GM23338 (cell line): ENCODE data around the gene DIO1. TPM values are rescaled to one million over a fixed set of nuclear protein-coding genes. Genes with fewer than 3 reads are reported as not detected.

Experiments used
- ATAC-seq: fragments of 200-7000 bp; cut with Tn5 transposase; 3 replicates; pipeline ENCODE4 v1.9.1; 2020
- DNase-seq: peaks from one replicate; pipeline ENCODE4 v3.0.0-alpha.2; 2015; ENCODE audit warnings: low spot score
- H2AFZ ChIP-seq: fragments of 200-600 bp; sonication (generic); 2 replicates; pipeline ENCODE4 v1.8.0; 2016; ENCODE audit warnings: antibody characterized with exemption, mild to moderate bottlenecking, moderate library complexity
- H3F3A ChIP-seq: fragments of 200-600 bp; sonication (generic); replicated peaks from 2 replicates; pipeline ENCODE4 v1.8.0; 2017; ENCODE audit warnings: antibody characterized with exemption, mixed run types, low read depth
- H3K27ac ChIP-seq: fragments of 200-600 bp; sonication (generic); 2 replicates; pipeline ENCODE4 v1.6.1; 2016; ENCODE audit warnings: low read depth
- H3K27me3 ChIP-seq: fragments of 200-600 bp; sonication (generic); 2 replicates; pipeline ENCODE4 v1.8.0; 2016; ENCODE audit warnings: mild to moderate bottlenecking, mixed run types, moderate library complexity; ENCODE audit not compliant: insufficient read depth
- H3K36me3 ChIP-seq: fragments of 200-600 bp; sonication (generic); 2 replicates; pipeline ENCODE4 v1.8.0; 2016; ENCODE audit warnings: mild to moderate bottlenecking; ENCODE audit not compliant: insufficient read depth
- H3K4me1 ChIP-seq: fragments of 200-600 bp; sonication (generic); 2 replicates; pipeline ENCODE4 v1.8.0; 2016; ENCODE audit warnings: mild to moderate bottlenecking, moderate library complexity; ENCODE audit not compliant: insufficient read depth
- H3K4me2 ChIP-seq: fragments of 200-600 bp; sonication (generic); 2 replicates; pipeline ENCODE4 v1.7.1; 2017; ENCODE audit warnings: mixed run types
- H3K4me3 ChIP-seq: fragments of 200-600 bp; sonication (generic); 2 replicates; pipeline ENCODE4 v1.6.1; 2016; ENCODE audit warnings: mixed run types
- H3K79me2 ChIP-seq: fragments of 200-600 bp; sonication (generic); replicated peaks from 2 replicates; pipeline ENCODE4 v1.8.0; 2017; ENCODE audit warnings: mild to moderate bottlenecking; ENCODE audit not compliant: insufficient read depth
- H3K9me2 ChIP-seq: fragments of 200-600 bp; sonication (generic); 2 replicates; pipeline ENCODE4 v1.8.0; 2017; ENCODE audit not compliant: insufficient read depth
- H4K20me1 ChIP-seq: fragments of 200-600 bp; sonication (generic); replicated peaks from 2 replicates; pipeline ENCODE4 v1.8.0; 2017; ENCODE audit warnings: mild to moderate bottlenecking; ENCODE audit not compliant: insufficient read depth
- H3K27ac Mint-ChIP-seq: 2 replicates; pipeline ENCODE4 v1.8.0; 2020; ENCODE audit warnings: inconsistent platforms, mild to moderate bottlenecking, moderate library complexity, mixed read lengths
- H3K27me3 Mint-ChIP-seq: 3 replicates; pipeline ENCODE4 v1.8.0; 2022; ENCODE audit warnings: low read depth, mild to moderate bottlenecking, moderate library complexity, mixed read lengths, inconsistent platforms; ENCODE audit not compliant: insufficient read depth, poor library complexity
- H3K36me3 Mint-ChIP-seq: 3 replicates; pipeline ENCODE4 v1.8.0; 2021; ENCODE audit warnings: low read depth, mild to moderate bottlenecking, inconsistent platforms, moderate library complexity, mixed read lengths
- H3K4me1 Mint-ChIP-seq: 3 replicates; pipeline ENCODE4 v1.8.0; 2020; ENCODE audit warnings: mild to moderate bottlenecking, inconsistent platforms, mixed read lengths
- H3K4me3 Mint-ChIP-seq: 3 replicates; pipeline ENCODE4 v1.8.0; 2021; ENCODE audit warnings: moderate library complexity, mild to moderate bottlenecking, inconsistent platforms, mixed read lengths
- H3K9me3 Mint-ChIP-seq: 3 replicates; pipeline ENCODE4 v1.8.0; 2020; ENCODE audit warnings: moderate library complexity, mild to moderate bottlenecking, inconsistent platforms, mixed read lengths
- CREB1 ChIP-seq: fragments of 250-450 bp; sonication (Bioruptor Pico); IDR thresholded peaks from 2 replicates; pipeline ENCODE4 v1.5.0; 2020; ENCODE audit warnings: low read depth, mild to moderate bottlenecking, moderate library complexity
- EZH2 ChIP-seq: fragments of 200-600 bp; sonication (generic); IDR thresholded peaks from one replicate; pipeline ENCODE4 v1.8.0; 2017; ENCODE audit warnings: antibody characterized with exemption, mild to moderate bottlenecking, low read depth; ENCODE audit not compliant: unreplicated experiment
- EZH2phosphoT487 ChIP-seq: fragments of 200-600 bp; sonication (generic); IDR thresholded peaks from one replicate; pipeline ENCODE4 v1.8.1; 2018; ENCODE audit warnings: antibody characterized with exemption; ENCODE audit not compliant: unreplicated experiment
- JUNB ChIP-seq: IDR thresholded peaks from one replicate; pipeline ENCODE4 v1.6.1; 2016; ENCODE audit warnings: antibody characterized with exemption; ENCODE audit not compliant: unreplicated experiment
- POLR2AphosphoS5 ChIP-seq: IDR thresholded peaks from 2 replicates; pipeline ENCODE4 v1.6.1; 2016; ENCODE audit warnings: antibody characterized with exemption, low read depth
- STAT1 ChIP-seq: IDR thresholded peaks from one replicate; pipeline ENCODE4 v1.6.1; 2016; ENCODE audit warnings: antibody characterized with exemption; ENCODE audit not compliant: unreplicated experiment
- ZNF114 ChIP-seq: fragments of 250-450 bp; sonication (Bioruptor Pico); IDR thresholded peaks from 2 replicates; pipeline ENCODE4 v1.5.0; 2020; ENCODE audit warnings: mild to moderate bottlenecking, moderate library complexity
- ZNF331 ChIP-seq: fragments of 250-450 bp; sonication (Bioruptor Pico); IDR thresholded peaks from 2 replicates; pipeline ENCODE4 v1.5.0; 2020; ENCODE audit warnings: low read depth, mild to moderate bottlenecking, moderate library complexity
- polyA plus RNA-seq: library from polyadenylated mRNA; unstranded; fragments of >200 nt; fragmentation: Nextera tagmentation; extraction: Ambion mirVana; gene quantifications from 2 replicates; pipeline ENCODE4 v1.2.1, GENCODE V29; 2016
- total RNA-seq: library from RNA; depleted of rRNA; stranded (reverse); fragments of >200 nt; shearing (Covaris generic); gene quantifications from 2 replicates; pipeline ENCODE4 v1.2.3, GENCODE V29; 2014
- TF ChIP-seq, protein P1 (sequence below), 2 experiments: fragments of 200-600 bp in 1 of 2; sonication (generic) in 1 of 2; conservative IDR thresholded peaks; 2 replicates each; pipeline versions ENCODE4 v1.5.1 to v1.6.1; 2016 to 2017; ENCODE audit warnings: antibody characterized with exemption in 2 of 2, low read depth in 2 of 2, mild to moderate bottlenecking in 2 of 2, moderate library complexity in 1 of 2
- TF ChIP-seq, protein P2 (sequence below): fragments of 250-450 bp; sonication (Bioruptor Pico); IDR thresholded peaks from 2 replicates; pipeline ENCODE4 v1.5.0; 2020; ENCODE audit warnings: mild to moderate bottlenecking, moderate library complexity
- TF ChIP-seq, protein P3 (sequence below): IDR thresholded peaks from 2 replicates; pipeline ENCODE4 v1.6.1; 2016; ENCODE audit warnings: antibody characterized with exemption
- TF ChIP-seq, protein P4 (sequence below): IDR thresholded peaks from one replicate; pipeline ENCODE4 v1.6.1; 2018; ENCODE audit warnings: antibody characterized with exemption; ENCODE audit not compliant: unreplicated experiment

Gene DIO1
- total and polyA plus RNA-seq, 2 experiments from 2014 or later = 0.27 TPM; not detected in 1

DNA sequence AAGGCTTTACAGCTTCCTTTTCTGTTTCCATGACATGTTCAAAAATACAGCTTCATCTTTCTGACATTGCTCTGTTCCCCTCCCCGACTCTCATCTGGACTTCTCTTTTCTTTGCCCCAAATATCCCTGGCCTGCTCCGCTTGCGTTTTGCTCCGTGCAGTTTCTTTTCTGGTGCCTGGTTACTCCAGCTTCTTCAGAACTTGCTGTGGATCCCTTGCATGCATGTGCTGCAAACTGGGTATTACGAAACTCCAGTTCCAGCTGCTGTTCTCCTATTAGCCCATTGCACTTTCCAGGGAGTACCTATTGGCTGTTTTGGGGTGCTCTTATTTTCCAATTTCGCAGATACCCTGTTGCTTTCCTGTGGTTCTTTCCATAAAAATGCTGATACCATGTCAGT, 46.0 kb upstream of the DIO1 start:
- Histone ChIP-seq H4K20me1 (no peaks in the 10 kb centered on the region; the same call in 1 of the 2 replicates), H3K9me2 (no peaks in the 10 kb centered on the region), H3K4me1 (no peaks in the 10 kb centered on the region), H3F3A (no peaks in the 10 kb centered on the region), H2AFZ (no peak overlapping the region), H3K4me3 (no peak overlapping the region), H3K27ac (no peak overlapping the region), H3K79me2 (no peaks in the 10 kb centered on the region), H3K4me2 (no peak overlapping the region), H3K36me3 (no peaks in the 10 kb centered on the region), H3K27me3 (no peaks in the 10 kb centered on the region)
- Mint-ChIP-seq H3K9me3 (no peaks in the 10 kb centered on the region; the same call in 2 of the 3 replicates), H3K27ac (no peak overlapping the region), H3K4me1 (no peaks in the 10 kb centered on the region), H3K36me3 (peaks cover 13% of the 10 kb centered on the region), H3K27me3 (no peaks in the 10 kb centered on the region), H3K4me3 (no peak overlapping the region)
- no peak for DNase-seq
- TF ChIP-seq EZH2phosphoT487 (no peak), CREB1 (CRISPR knock-in tag) (no peak), EZH2 (no peak), ZNF114 (CRISPR knock-in tag) (no peak), ZNF331 (no peak), JUNB (no peak), POLR2AphosphoS5 (no peak), STAT1 (no peak)
- TF ChIP-seq, protein P1, sequence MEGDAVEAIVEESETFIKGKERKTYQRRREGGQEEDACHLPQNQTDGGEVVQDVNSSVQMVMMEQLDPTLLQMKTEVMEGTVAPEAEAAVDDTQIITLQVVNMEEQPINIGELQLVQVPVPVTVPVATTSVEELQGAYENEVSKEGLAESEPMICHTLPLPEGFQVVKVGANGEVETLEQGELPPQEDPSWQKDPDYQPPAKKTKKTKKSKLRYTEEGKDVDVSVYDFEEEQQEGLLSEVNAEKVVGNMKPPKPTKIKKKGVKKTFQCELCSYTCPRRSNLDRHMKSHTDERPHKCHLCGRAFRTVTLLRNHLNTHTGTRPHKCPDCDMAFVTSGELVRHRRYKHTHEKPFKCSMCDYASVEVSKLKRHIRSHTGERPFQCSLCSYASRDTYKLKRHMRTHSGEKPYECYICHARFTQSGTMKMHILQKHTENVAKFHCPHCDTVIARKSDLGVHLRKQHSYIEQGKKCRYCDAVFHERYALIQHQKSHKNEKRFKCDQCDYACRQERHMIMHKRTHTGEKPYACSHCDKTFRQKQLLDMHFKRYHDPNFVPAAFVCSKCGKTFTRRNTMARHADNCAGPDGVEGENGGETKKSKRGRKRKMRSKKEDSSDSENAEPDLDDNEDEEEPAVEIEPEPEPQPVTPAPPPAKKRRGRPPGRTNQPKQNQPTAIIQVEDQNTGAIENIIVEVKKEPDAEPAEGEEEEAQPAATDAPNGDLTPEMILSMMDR (conservative IDR thresholded peaks at IDR 0.05; ENCODE audit: low read depth in 2 of 2) = no peak
- TF ChIP-seq, protein P2, sequence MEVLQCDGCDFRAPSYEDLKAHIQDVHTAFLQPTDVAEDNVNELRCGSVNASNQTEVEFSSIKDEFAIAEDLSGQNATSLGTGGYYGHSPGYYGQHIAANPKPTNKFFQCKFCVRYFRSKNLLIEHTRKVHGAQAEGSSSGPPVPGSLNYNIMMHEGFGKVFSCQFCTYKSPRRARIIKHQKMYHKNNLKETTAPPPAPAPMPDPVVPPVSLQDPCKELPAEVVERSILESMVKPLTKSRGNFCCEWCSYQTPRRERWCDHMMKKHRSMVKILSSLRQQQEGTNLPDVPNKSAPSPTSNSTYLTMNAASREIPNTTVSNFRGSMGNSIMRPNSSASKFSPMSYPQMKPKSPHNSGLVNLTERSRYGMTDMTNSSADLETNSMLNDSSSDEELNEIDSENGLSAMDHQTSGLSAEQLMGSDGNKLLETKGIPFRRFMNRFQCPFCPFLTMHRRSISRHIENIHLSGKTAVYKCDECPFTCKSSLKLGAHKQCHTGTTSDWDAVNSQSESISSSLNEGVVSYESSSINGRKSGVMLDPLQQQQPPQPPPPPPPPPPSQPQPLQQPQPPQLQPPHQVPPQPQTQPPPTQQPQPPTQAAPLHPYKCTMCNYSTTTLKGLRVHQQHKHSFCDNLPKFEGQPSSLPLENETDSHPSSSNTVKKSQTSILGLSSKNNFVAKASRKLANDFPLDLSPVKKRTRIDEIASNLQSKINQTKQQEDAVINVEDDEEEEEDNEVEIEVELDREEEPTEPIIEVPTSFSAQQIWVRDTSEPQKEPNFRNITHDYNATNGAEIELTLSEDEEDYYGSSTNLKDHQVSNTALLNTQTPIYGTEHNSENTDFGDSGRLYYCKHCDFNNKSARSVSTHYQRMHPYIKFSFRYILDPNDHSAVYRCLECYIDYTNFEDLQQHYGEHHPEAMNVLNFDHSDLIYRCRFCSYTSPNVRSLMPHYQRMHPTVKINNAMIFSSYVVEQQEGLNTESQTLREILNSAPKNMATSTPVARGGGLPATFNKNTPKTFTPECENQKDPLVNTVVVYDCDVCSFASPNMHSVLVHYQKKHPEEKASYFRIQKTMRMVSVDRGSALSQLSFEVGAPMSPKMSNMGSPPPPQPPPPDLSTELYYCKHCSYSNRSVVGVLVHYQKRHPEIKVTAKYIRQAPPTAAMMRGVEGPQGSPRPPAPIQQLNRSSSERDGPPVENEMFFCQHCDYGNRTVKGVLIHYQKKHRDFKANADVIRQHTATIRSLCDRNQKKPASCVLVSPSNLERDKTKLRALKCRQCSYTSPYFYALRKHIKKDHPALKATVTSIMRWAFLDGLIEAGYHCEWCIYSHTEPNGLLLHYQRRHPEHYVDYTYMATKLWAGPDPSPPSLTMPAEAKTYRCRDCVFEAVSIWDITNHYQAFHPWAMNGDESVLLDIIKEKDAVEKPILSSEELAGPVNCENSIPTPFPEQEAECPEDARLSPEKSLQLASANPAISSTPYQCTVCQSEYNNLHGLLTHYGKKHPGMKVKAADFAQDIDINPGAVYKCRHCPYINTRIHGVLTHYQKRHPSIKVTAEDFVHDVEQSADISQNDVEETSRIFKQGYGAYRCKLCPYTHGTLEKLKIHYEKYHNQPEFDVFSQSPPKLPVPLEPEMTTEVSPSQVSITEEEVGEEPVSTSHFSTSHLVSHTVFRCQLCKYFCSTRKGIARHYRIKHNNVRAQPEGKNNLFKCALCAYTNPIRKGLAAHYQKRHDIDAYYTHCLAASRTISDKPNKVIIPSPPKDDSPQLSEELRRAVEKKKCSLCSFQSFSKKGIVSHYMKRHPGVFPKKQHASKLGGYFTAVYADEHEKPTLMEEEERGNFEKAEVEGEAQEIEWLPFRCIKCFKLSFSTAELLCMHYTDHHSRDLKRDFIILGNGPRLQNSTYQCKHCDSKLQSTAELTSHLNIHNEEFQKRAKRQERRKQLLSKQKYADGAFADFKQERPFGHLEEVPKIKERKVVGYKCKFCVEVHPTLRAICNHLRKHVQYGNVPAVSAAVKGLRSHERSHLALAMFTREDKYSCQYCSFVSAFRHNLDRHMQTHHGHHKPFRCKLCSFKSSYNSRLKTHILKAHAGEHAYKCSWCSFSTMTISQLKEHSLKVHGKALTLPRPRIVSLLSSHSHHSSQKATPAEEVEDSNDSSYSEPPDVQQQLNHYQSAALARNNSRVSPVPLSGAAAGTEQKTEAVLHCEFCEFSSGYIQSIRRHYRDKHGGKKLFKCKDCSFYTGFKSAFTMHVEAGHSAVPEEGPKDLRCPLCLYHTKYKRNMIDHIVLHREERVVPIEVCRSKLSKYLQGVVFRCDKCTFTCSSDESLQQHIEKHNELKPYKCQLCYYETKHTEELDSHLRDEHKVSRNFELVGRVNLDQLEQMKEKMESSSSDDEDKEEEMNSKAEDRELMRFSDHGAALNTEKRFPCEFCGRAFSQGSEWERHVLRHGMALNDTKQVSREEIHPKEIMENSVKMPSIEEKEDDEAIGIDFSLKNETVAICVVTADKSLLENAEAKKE (CRISPR knock-in tag) = no peak
- TF ChIP-seq, protein P3, sequence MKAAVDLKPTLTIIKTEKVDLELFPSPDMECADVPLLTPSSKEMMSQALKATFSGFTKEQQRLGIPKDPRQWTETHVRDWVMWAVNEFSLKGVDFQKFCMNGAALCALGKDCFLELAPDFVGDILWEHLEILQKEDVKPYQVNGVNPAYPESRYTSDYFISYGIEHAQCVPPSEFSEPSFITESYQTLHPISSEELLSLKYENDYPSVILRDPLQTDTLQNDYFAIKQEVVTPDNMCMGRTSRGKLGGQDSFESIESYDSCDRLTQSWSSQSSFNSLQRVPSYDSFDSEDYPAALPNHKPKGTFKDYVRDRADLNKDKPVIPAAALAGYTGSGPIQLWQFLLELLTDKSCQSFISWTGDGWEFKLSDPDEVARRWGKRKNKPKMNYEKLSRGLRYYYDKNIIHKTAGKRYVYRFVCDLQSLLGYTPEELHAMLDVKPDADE = no peak
- TF ChIP-seq, protein P4, sequence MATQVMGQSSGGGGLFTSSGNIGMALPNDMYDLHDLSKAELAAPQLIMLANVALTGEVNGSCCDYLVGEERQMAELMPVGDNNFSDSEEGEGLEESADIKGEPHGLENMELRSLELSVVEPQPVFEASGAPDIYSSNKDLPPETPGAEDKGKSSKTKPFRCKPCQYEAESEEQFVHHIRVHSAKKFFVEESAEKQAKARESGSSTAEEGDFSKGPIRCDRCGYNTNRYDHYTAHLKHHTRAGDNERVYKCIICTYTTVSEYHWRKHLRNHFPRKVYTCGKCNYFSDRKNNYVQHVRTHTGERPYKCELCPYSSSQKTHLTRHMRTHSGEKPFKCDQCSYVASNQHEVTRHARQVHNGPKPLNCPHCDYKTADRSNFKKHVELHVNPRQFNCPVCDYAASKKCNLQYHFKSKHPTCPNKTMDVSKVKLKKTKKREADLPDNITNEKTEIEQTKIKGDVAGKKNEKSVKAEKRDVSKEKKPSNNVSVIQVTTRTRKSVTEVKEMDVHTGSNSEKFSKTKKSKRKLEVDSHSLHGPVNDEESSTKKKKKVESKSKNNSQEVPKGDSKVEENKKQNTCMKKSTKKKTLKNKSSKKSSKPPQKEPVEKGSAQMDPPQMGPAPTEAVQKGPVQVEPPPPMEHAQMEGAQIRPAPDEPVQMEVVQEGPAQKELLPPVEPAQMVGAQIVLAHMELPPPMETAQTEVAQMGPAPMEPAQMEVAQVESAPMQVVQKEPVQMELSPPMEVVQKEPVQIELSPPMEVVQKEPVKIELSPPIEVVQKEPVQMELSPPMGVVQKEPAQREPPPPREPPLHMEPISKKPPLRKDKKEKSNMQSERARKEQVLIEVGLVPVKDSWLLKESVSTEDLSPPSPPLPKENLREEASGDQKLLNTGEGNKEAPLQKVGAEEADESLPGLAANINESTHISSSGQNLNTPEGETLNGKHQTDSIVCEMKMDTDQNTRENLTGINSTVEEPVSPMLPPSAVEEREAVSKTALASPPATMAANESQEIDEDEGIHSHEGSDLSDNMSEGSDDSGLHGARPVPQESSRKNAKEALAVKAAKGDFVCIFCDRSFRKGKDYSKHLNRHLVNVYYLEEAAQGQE = no peak
- no peak for ATAC-seq
